PC-3 (cell line): ENCODE measurements around the gene JPT1. TPM values are rescaled to one million over a fixed set of nuclear protein-coding genes. Genes with fewer than 3 reads are reported as not detected.
"Not testable (repeated sequence)": the region's sequence is repeated elsewhere in the genome, so short reads cannot be mapped to it uniquely, and the experiment has no call there.

Experiments
- ATAC-seq: fragments of 200-7000 bp; cut with Tn5 transposase; 2 replicates; pipeline ENCODE4 v1.9.1; 2020; ENCODE audit warnings: mild to moderate bottlenecking, moderate library complexity
- BruUV-seq: library from RNA; stranded (reverse); fragments of 400-500 nt; replicated peaks from 2 replicates; lab custom pipeline; 2021; lab: Mats Ljungman, UMichigan
- CTCF ChIA-PET: fragments of 300-600 bp; sonication (Branson Sonifier 250); formaldehyde crosslinking; loops from one replicate; lab custom pipeline; 2022; ENCODE audit warnings: antibody characterized with exemption; lab: Charles Lee
- POLR2A ChIA-PET: fragments of 300-600 bp; sonication (Branson Sonifier 250); formaldehyde crosslinking; loops from one replicate; lab custom pipeline; 2022; ENCODE audit warnings: antibody characterized with exemption; ENCODE audit not compliant: unreplicated experiment; lab: Charles Lee
- DNase-seq: peaks from one replicate; pipeline ENCODE4 v3.0.0-alpha.2; 2015
- H2AFZ ChIP-seq: fragments of 300-600 bp; sonication (generic); 2 replicates; pipeline ENCODE4 v1.6.0; 2016; ENCODE audit warnings: antibody characterized with exemption, low read length
- H3F3A ChIP-seq: fragments of 300-600 bp; sonication (generic); one replicate; pipeline ENCODE4 v1.6.0; 2017; ENCODE audit warnings: antibody characterized with exemption, low read length, control low read depth, mild to moderate bottlenecking; ENCODE audit not compliant: unreplicated experiment
- H3K27ac ChIP-seq: fragments of 300-600 bp; sonication (generic); 2 replicates; pipeline ENCODE4 v1.5.1; 2016; ENCODE audit warnings: mild to moderate bottlenecking, low read length
- H3K27me3 ChIP-seq: fragments of 300-600 bp; sonication (generic); 2 replicates; pipeline ENCODE4 v1.6.1; 2016; ENCODE audit warnings: low read length, mixed read lengths
- H3K36me3 ChIP-seq: fragments of 300-600 bp; sonication (generic); 2 replicates; pipeline ENCODE4 v1.6.1; 2016; ENCODE audit warnings: low read depth, mixed run types, low read length, mixed read lengths
- H3K4me1 ChIP-seq: fragments of 300-600 bp; sonication (generic); 2 replicates; pipeline ENCODE4 v1.5.1; 2016; ENCODE audit warnings: low read length; ENCODE audit not compliant: insufficient read depth
- H3K4me2 ChIP-seq: fragments of 300-600 bp; sonication (generic); 2 replicates; pipeline ENCODE4 v1.6.0; 2016; ENCODE audit warnings: low read length
- H3K4me3 ChIP-seq: fragments of 300-600 bp; sonication (generic); 2 replicates; pipeline ENCODE4 v1.5.1; 2016; ENCODE audit warnings: mild to moderate bottlenecking, low read length, mixed read lengths
- H3K79me2 ChIP-seq: fragments of 300-600 bp; sonication (generic); 2 replicates; pipeline ENCODE4 v1.6.1; 2017; ENCODE audit warnings: low read length, mixed read lengths
- H3K9ac ChIP-seq: fragments of 300-600 bp; sonication (generic); 2 replicates; pipeline ENCODE4 v1.6.0; 2016; ENCODE audit warnings: mild to moderate bottlenecking, low read length
- H3K9me2 ChIP-seq: fragments of 300-600 bp; sonication (generic); replicated peaks from 2 replicates; pipeline ENCODE4 v1.6.1; 2016; ENCODE audit warnings: mixed run types, low read length, mixed read lengths
- H3K9me3 ChIP-seq: fragments of 300-600 bp; sonication (generic); 2 replicates; pipeline ENCODE4 v1.6.1; 2016; ENCODE audit warnings: low read length, mixed read lengths
- H4K20me1 ChIP-seq: fragments of 300-600 bp; sonication (generic); 2 replicates; pipeline ENCODE4 v1.6.1; 2016; ENCODE audit warnings: low read length, mixed read lengths
- EZH2 ChIP-seq: fragments of 300-600 bp; sonication (generic); IDR thresholded peaks from one replicate; pipeline ENCODE4 v1.6.1; 2017; ENCODE audit warnings: antibody characterized with exemption, mild to moderate bottlenecking, low read length; ENCODE audit not compliant: unreplicated experiment
- EZH2phosphoT487 ChIP-seq: fragments of 300-600 bp; sonication (generic); IDR thresholded peaks from 2 replicates; pipeline ENCODE4 v1.6.1; 2018; ENCODE audit warnings: mild to moderate bottlenecking, antibody characterized with exemption, low read length, borderline replicate concordance
- intact Hi-C: fragments of 100-400 bp; cut with micrococcal nuclease; formaldehyde crosslinking; loops from 2 replicates; pipeline ENCODE4 v1.9.0; 2023
- total RNA-seq: library from RNA; depleted of rRNA; stranded (reverse); fragments of >200 nt; gene quantifications from 2 replicates; pipeline ENCODE4 v1.2.3, GENCODE V29; 2014
- TF ChIP-seq, protein P1 (sequence below): fragments of 300-600 bp; sonication (generic); conservative IDR thresholded peaks from 2 replicates; pipeline ENCODE4 v1.5.1; 2017; ENCODE audit warnings: antibody characterized with exemption, low read depth, mild to moderate bottlenecking, low read length

Gene JPT1
- total RNA-seq, 1 experiment from 2014 or later: 674 TPM

DNA sequence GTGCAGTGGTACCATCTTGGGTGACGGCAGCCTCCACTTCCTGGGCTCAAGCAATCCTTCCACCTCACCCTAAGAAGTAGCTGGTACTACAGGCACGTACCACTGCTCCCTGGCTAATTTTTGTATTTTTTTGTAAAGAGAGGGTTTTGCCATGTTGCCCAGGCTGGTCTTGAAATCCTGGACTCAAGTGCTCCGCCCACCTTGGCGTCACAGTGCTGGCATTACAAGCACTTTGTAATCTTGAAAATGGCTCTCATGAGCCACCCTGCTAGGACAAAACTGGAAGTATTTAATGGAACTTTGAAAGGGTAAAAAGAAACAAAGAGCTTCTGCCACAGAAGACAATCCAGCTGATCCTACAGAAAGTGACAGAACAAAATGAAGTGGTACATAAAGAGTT is 19.2 kb upstream of the JPT1 start:
- DNase-seq (no peak), ATAC-seq (no peak)
- TF ChIP-seq EZH2phosphoT487: no peak
- TF ChIP-seq, protein P1, sequence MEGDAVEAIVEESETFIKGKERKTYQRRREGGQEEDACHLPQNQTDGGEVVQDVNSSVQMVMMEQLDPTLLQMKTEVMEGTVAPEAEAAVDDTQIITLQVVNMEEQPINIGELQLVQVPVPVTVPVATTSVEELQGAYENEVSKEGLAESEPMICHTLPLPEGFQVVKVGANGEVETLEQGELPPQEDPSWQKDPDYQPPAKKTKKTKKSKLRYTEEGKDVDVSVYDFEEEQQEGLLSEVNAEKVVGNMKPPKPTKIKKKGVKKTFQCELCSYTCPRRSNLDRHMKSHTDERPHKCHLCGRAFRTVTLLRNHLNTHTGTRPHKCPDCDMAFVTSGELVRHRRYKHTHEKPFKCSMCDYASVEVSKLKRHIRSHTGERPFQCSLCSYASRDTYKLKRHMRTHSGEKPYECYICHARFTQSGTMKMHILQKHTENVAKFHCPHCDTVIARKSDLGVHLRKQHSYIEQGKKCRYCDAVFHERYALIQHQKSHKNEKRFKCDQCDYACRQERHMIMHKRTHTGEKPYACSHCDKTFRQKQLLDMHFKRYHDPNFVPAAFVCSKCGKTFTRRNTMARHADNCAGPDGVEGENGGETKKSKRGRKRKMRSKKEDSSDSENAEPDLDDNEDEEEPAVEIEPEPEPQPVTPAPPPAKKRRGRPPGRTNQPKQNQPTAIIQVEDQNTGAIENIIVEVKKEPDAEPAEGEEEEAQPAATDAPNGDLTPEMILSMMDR: no peak
- TF ChIP-seq EZH2: no peak
- Histone ChIP-seq H3K4me2 (no peak overlapping the region), H3K9ac (no peak overlapping the region), H3K9me2 (no peaks in the 10 kb centered on the region), H3K79me2 (peaks cover 96% of the 10 kb centered on the region), H3F3A (peaks cover 7% of the 10 kb centered on the region), H3K27ac (no peak overlapping the region), H3K27me3 (no peaks in the 10 kb centered on the region), H3K4me1 (no peaks in the 10 kb centered on the region), H4K20me1 (peaks cover 16% of the 10 kb centered on the region), H2AFZ (no peak overlapping the region), H3K4me3 (no peak overlapping the region), H3K9me3 (no peaks in the 10 kb centered on the region), H3K36me3 (peaks cover 70% of the 10 kb centered on the region)
- intact Hi-C loops: no loop called here
- BruUV-seq: TSS peak; percentile 6
- ChIA-PET CTCF (no interaction called here), POLR2A (no interaction called here)

DNA sequence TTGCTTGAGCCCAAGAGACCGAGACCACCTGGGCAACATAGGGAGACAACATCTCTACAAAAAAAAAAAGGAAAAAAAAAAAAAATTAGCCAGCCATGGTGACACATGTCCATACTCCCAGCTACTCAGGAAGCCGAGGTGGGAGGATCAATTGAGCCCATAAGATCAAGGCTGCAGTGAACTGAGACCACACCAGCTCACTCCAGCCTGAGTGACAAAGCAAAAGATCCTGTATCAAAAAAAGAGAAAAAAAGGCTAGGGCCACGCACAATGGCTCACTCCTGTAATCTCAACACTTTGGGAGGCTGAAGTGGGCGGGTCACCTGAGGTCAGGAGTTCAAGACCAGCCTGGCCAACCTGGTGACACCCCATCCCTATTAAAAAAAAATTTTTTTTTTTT is 14.7 kb upstream of the JPT1 start:
- no peak for DNase-seq
- POLR2A ChIA-PET: no interaction called here

DNA sequence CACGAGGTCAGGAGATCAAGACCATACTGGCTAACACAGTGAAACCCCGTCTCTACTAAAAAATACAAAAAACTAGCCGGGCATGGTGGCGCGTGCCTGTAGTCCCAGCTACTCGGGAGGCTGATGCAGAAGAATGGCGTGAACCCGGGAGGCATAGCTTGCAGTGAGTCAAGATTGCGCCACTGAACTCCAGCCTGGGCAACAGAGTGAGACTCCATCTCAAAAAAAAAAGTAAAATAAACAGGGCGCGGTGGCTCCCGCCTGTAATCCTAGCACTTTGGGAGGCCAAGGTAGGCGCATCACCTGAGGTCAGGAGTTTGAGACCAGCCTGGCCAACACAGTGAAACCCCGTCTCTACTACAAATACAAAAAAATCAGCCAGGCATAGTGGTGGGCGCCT is 10.3 kb upstream of the JPT1 start:
- H3K27me3 ChIP-seq, H3K4me3 ChIP-seq, H3K9me2 ChIP-seq, H4K20me1 ChIP-seq, H3K9ac ChIP-seq, H2AFZ ChIP-seq, intact Hi-C loops, BruUV-seq, H3K9me3 ChIP-seq, DNase-seq, H3K4me2 ChIP-seq, ATAC-seq, H3K27ac ChIP-seq: not testable (repeated sequence)
- H3F3A ChIP-seq: peaks cover 12% of the 10 kb centered on the region
- CTCF ChIA-PET: interaction anchor here (0.6 kb wide), 2 partner anchors 132 to 133 kb away, joined by 3 to 13 read pairs; no protein-coding TSS in a partner anchor
- POLR2A ChIA-PET: interaction anchor here (0.6 kb wide), 1 partner anchor 74 kb away, joined by 5 read pairs; no protein-coding TSS in a partner anchor
- H3K4me1 ChIP-seq: peaks cover 12% of the 10 kb centered on the region
- peaks cover 31% of the 10 kb centered on the region for H3K36me3 ChIP-seq
- peaks cover 23% of the 10 kb centered on the region for H3K79me2 ChIP-seq

More for the DNA sequence above, 14.7 kb upstream of the JPT1 start:
- intact Hi-C loops: no loop called here
- TF ChIP-seq EZH2phosphoT487 (no peak), EZH2 (no peak)
- TF ChIP-seq, protein P1: no peak
- no peak overlapping the region for H3K27ac ChIP-seq
- H3F3A ChIP-seq: no peaks in the 10 kb centered on the region
- no peaks in the 10 kb centered on the region for H3K27me3 ChIP-seq
- no peak overlapping the region for H3K4me3 ChIP-seq
- peaks cover 63% of the 10 kb centered on the region for H3K79me2 ChIP-seq
- no peak for ATAC-seq
- H3K9me2 ChIP-seq: no peaks in the 10 kb centered on the region
- no peaks in the 10 kb centered on the region for H3K4me1 ChIP-seq
- H3K4me2 ChIP-seq: no peak overlapping the region
- H4K20me1 ChIP-seq: peaks cover 3% of the 10 kb centered on the region
- H3K36me3 ChIP-seq: peaks cover 60% of the 10 kb centered on the region
- no peak overlapping the region for H2AFZ ChIP-seq
- CTCF ChIA-PET: no interaction called here
- no peaks in the 10 kb centered on the region for H3K9me3 ChIP-seq
- no TSS peak for BruUV-seq
- no peak overlapping the region for H3K9ac ChIP-seq
